WI38 (cell line): ENCODE data around the gene NFIX.
A peak's percentile ranks its signal among the peaks of the same experiment; 100 is the strongest.

Experiments used
- H3K4me3 ChIP-seq: 2 replicates; pipeline ENCODE4 v1.5.1; 2011; ENCODE audit warnings: low read depth, mild to moderate bottlenecking, control low read depth, low read length
- CTCF ChIP-seq: IDR thresholded peaks from 2 replicates; pipeline ENCODE4 v1.5.1; 2012; ENCODE audit warnings: low read depth, mild to moderate bottlenecking, control low read depth, low read length

NFIX gene

GRCh38 chr19:13012390-13012689, 17.1 kb downstream of the NFIX start:
- TF ChIP-seq CTCF: no peak
- no peak overlapping the region for H3K4me3 ChIP-seq

- no peak for TF ChIP-seq CTCF
- H3K4me3 ChIP-seq: peak overlapping the region; percentile 53
Measured at GRCh38 chr19:13012690-13013608, 17.7 kb downstream of the NFIX start.

- TF ChIP-seq CTCF: no peak
- peak overlapping the region; percentile 53; the same call in 1 of the 2 replicates for H3K4me3 ChIP-seq
Measured at GRCh38 chr19:13013649-13014048, 18.4 kb downstream of the NFIX start.

- no peak for TF ChIP-seq CTCF
- no peak overlapping the region for H3K4me3 ChIP-seq
Measured at GRCh38 chr19:13014101-13014920, 19.0 kb downstream of the NFIX start.

GRCh38 chr19:13014921-13015280, 19.6 kb downstream of the NFIX start:
- TF ChIP-seq CTCF: no peak
- no peak overlapping the region for H3K4me3 ChIP-seq

GRCh38 chr19:13015361-13016223, 20.3 kb downstream of the NFIX start:
- no peak overlapping the region for H3K4me3 ChIP-seq
- TF ChIP-seq CTCF: no peak
